H1 (cell line): ENCODE data around the gene RAD51B. TPM values are rescaled to one million over a fixed set of nuclear protein-coding genes. Genes with fewer than 3 reads are reported as not detected.

Experiments used
- CHD7 ChIP-seq: fragments of 300-600 bp; sonication (generic); IDR thresholded peaks from 2 replicates; pipeline ENCODE4 v1.7.1; 2012; ENCODE audit warnings: low read length, moderate library complexity, mild to moderate bottlenecking, inconsistent platforms; ENCODE audit not compliant: insufficient replicate concordance
- polyA plus RNA-seq, 7 experiments: library from polyadenylated mRNA; depleted of rRNA in 3 of 7; stranded (reverse) in 5 of 7; unstranded in 2 of 7; fragments of >200 nt in 5 of 7; fragments of 200-250 nt in 2 of 7; gene quantifications; 1 replicate in 5 of 7; 2 replicates in 1 of 7; 4 replicates in 1 of 7; pipeline versions ENCODE4 v1.2.1 to v1.2.3, GENCODE V29; 2011 to 2013; ENCODE audit warnings: missing spikeins in 2 of 7, mixed read lengths in 2 of 7
- total RNA-seq: library from RNA; stranded (reverse); fragmentation: NEBNext Ultra II Directional; extraction: Animal tissue kit (Norgen Biotek cat#: 25700); gene quantifications from 2 replicates; pipeline ENCODE4 v1.2.1, GENCODE V29; 2021

RAD51B gene
- total and polyA plus RNA-seq, 2 of the 8 experiments (the other 6 are each of a cell fraction or from before 2014, with no cell fraction given): 3.9 to 14.9 TPM

- no peak for TF ChIP-seq CHD7
Measured at GRCh38 chr14:67900231-67900630, 80.7 kb downstream of the RAD51B start (continued).
